ENCODE measurements around the gene AGPAT3.

Gene AGPAT3

DNA sequence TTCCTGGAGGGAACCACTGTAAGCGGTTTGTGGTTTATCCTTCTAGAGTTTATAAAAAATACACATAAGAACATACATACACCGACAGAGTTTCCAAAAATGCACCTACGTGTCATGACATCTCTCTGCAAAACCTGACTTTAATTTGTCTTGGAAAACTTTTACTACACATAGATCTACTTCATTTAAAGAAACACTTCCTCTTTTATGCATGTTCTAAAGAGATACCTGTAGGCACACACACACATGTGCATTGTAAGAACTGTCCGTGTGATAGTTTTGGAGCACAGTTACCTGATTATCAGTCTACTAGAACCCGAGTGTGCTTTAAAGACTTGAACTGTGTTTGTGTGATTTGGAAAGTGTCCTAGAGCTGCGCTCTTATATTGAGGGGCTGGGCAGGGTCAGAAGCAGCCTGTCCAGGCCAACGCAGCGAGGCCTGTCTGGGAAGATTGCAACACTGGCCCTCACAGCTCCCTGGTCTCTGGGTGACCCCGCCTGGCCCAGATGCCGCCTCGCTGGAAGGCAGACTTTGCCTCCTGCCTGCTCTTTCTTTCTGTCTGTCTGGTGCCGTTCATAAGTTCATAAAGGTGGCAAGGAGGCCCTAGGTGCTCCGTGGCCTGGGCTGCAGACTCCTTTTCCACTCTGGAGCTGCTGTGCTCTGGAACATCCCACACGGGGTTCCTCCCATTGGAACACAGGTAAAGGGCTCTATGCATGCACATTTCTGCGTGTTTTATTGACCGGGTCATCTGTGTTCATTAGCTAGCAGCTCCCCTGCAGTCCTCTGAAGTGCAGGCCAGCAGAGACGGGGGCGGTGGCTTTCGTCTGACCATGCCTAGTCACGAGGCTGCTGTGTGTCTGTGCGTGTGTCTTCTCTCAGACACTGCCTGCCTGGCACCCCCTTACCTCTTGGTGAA, 46.3 kb downstream of the AGPAT3 start:
- no peak for DNase-seq

DNA sequence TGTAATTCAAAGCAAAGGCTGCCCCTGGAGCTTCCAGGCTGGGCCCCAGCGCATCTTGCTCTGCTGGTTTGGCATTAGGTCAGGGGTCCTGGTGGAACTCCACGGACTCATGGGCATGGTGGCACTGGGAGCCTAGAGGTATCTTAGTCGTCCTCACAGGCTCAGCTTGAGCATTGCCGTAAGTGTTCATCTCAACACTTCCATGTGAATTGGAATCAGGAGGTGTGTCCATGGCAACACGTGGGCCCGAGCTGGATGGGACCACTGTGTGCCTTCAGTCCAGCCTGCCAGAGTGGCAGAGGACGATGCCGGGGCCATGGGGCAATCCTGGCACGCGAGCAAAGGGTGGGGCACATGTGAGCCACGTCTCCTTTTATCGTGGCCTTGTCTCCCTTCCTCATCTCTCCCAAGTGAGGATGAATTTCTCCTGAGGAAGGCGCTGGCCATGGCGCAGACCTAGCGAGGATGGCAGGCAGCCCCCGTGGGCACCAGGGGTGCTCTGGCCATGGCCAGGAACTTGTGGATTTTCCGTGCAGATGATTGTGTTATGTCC, 47.0 kb downstream of the AGPAT3 start:
- DNase-seq = no peak

DNA sequence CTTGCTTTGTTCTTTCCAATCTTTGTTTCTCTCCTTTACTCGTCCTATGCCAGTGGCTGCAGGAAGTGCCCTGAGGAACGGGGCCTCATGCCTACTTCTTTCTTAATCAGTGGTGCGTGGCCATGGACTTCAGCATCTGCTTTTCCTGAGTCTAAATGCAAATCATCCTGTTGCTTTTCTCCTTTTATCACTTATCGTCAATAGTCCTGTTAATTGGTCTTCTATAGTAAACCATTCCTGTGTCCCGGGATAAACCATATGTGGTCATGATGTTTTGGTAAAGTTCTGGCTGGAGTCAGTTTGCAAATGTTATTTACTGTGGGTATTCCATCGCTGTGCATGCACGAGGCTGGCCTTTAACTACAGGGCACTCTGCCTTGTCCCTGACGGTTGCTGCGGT, 47.5 kb downstream of the AGPAT3 start:
- no peak for DNase-seq

DNA sequence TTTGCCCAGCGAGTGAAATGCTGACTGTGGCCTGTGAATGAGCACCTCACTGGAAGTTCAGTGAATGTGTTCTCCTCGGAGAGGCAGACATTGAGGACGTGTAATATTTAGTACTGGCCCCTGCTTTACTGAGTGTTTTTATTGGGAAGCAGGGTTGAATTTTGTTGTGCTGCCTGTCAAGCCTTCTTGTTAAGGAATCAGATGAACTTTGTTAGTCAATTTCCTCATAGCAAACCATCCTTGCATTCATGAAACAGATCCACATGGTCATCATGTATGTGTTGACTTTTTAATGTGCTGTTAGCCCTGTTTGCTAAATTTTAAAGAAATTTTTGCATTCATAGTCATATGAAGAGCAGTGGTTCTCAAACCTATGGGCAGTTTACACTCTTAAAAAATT, 47.9 kb downstream of the AGPAT3 start:
- no peak for DNase-seq

DNA sequence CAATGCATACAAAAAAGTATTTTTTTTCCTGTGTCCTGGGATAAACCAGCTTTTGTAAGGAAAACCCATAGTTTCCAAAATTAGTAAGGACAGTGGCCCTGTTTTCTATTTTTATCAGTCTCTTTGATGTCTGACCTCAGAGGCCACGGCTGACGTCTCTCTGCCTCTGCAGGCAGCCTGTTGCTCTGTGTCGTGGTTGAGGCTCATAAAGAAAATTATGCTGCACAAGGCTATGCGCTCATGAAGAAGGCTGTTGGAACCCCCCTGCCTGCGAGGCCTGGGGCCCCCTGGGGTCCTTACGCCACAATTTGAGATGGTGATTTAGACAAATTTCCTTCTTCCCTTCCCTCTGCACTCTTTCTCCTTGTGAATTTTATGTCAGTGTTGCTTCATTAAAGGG, 48.9 kb downstream of the AGPAT3 start:
- no peak for DNase-seq

DNA sequence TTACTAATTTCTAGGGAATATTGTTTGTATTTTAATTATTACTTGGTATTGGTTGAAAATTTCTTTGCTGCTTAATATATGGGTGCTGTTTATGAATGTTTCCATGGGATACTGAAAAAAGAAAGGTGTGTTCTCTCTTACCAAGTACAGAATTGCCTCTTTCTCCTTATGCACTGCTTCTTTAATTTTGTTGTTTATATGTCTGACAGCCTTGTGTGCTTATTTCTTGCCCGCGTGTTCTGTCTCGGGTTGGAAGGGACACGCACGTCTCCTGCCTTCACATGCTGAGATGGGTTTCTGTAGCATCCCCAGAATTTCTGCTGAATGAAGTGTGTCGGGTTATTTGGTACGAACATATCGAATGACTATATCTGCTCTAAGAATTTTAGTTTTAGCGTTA, 51.1 kb downstream of the AGPAT3 start:
- no peak for DNase-seq

DNA sequence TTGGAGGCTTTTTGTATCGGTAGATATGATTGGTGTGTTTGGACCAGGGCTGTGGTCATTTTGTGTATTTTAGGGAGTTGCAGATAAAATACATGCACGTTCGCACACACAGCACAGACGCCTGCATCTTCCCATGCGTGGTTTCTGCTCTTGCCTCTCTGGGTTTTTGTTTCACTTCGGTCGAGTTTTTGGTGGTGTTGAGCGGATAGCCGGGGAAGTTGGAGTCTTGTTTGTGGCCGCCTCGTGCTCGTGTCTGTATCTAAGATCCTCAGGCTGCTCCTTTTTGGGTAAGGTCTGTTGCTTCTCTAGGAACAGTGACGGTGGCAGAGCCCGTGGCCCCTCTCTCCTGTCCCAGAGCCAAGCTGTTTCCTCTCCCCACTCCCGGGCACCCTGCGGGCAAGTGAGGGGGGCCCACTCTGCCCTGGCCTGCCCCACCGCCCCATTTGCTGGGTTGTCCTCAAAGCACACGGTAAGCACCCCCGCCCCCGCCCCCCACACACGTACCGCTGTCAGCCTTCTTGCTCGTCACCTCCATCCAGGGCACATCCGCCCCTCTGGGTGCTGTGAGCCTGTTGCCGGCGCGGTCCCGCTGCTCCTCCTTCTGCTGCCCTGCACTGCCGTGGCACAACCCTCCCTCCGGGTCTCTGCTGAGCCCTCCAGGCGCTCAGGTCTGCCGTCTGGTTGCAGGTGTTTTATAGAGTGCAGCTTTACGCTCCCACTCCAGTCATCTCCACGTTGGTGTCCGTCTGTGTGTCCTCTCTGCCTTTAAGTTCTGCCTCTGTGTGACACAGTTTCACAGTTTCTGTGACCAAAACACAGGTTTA, 51.9 kb downstream of the AGPAT3 start:
- peak; percentile 81 for DNase-seq

DNA sequence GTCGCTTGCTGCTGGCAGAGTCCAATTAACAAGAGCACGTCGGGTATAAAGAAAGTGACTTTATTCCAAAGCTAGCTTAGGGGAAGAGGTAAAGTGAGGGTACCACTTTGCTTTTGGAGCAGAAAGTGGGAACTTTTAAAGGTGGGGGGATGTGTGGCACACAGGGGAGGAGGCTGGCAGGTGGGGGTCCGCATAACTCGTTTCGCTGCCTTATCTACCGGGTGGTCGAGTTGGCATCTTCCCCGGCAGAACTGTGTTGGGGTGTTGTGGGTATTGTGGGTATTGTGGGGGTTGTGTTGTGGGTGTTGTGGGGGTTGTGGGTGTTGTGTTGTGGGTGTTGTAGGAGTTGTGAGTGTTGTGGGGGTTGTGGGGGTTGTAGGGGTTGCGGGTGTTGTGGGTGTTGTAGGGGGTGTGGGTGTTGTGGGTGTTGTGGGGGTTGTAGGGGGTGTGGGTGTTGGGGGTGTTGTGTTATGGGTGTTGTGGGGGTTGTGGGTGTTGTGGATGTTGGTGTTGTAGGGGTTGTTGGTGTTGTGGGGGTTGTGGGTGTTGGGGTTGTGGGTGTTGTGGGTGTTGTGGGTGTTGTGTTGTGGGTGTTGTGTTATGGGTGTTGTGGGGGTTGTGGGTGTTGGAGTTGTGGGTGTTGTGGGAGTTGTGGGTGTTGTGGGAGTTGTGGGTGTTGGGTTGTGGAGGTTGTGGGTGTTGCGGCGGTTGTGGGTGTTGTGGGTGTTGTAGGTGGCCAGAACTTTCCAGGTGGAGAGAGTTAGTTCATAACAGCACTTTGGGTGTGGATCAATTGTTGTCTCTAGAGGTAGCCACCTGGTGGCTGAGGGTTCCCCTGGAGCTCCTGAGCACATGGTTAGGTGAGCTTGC, 52.7 kb downstream of the AGPAT3 start:
- peak; percentile 76 for DNase-seq

DNA sequence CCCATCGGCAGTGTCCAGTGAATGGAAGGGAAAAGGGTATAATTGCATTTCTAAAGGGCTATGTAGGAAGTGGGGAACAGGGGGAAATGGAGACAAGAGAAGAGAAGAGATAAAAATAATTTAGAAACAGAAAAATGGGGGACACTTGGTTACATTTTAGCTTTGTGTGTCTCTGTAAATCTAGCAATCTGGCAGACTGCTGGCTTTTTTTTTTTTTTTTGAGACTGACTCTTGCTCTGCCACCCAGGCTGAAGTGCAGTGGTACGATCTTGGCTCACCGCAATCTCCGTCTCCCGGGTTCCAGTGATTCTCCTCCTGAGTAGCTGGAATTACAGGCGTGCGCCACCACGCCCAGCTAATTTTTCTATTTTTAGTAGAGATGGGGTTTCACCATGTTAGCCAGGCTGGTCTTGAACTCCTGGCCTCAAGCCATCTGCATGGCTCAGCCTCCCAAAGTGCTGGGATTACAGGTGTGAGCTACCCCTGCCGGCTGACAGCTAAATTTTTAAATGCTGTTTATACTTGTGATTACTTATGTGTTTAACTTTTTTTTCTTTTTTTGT, 53.4 kb downstream of the AGPAT3 start:
- DNase-seq = no peak

DNA sequence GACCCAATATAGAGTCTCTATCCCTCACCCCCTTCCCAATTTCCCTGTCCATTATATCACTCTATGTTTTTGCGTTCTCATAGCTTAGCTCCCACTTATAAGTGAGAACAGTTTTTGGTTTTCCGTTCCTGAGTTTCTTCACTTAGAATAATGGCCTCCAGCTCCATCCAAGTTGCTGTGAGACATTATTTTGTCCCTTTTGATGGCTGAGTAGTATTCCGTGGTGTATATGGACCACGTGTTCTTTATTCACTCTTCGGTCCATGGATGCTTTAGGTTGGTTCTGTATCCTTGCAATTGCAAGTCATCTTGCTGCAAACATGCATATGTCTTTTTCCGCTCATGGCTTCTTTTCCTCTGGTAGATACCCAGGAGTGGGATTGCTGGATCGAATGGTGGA, 54.3 kb downstream of the AGPAT3 start:
- DNase-seq = no peak

DNA sequence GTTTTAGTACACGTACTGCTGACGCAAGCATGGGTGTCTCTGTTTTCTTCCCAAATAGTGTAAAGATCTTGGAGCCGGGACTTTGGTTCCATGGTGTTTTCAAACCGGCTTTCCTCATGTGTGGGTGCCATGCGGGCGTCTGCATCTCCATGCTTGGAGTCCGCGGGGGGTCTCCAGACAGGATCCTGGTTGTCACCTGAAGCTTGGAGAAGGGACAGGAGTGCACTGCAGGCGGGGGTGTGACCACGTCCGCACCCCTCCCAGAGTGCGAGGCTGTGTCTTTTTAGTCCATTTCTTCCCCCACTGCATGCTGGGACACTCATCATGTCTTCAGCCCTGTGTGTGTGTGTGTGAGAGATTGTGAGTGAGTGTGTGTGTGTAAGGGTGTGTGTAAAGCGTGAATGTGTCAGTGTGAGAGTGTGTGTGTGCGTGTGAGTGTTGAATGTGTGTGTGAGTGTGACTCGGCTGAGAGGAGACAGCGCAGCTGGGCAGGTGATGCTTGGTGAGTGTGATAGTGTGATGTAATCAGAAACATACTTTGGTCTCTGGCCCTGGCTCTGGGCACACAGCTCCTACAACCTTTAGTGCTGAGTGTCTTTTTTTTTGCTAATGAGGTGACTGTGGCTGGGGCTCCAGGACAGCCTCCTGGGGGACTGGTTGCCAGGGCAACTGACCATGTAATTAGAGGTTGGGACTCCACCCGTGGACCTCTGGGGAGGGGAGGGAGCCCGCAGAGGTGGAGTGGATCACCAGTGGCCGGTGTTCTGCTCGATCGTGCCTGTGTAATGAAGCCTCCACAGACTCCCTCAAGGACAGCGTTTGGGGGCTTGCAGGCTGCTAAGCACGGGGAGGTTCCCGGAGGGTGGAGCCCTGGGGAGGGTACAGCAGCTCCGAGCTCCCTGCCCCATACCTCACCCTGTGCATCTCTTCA, 55.1 kb downstream of the AGPAT3 start:
- no peak for DNase-seq

DNA sequence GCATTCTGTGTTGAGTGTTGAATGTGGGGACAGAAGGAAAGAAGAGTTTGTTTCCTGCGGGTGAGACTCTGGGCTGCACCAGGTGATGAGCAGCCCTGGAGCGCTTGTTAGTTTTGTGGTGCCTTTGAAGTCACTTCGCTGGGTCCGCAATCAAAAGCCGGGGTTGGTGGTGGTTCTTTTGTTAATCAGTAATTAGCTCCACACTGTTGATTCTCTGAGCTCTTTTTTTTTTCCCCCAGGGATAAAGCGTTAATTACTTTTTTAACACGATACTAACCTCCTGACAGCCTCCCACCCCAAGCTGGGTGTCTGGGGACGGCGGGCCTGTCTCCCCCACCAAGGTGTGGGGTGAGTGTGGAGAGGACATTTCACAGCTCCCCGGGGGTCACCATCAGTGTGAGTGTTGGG, 56.6 kb downstream of the AGPAT3 start:
- no peak for DNase-seq

DNA sequence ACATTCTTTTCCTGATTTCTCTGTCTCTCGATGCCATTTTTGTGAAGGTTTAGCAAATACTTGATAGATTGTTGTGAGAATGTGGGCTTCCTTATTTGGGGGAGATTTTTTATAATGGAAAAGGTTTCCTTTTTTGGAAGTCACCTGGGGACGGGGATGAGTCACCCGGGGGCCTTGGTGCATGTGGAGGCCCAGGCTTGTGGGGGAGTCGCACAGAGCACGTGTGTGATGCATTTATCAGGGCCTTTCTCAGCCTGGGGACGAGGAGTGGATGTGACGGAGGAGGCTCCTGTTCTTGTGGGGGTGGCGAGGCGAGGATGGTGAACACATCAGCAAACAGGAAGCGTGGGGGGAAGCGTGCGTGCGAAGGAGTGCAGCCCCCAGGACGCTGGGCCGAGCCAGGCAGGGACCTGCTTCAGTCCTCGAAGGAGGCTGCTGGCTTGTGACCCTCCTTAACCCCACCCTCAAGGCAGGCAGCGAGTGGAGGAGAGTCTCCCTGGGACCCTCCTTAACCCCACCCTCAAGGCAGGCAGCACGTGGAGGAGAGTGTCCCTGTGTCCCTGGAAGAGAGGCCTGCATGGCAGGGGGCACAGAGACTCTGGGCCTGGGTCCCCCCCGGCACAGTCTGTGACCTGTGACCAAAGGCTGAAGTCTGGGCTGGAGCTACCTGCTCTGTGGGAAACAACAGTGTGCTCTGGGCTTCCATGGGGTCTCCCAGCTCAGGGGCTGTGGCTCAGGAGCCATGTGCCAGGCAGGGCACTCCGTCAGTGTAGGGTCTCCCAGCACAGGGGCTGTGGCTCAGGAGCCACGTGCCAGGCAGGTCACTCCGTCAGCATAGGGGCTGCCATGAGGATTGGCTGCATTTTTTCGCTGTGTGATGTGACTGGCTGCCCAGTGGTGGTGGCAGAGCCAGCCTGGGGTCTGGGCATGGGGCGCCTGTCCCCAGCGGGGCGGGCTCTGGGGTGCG, 57.2 kb downstream of the AGPAT3 start:
- peak; percentile 82 for DNase-seq

DNA sequence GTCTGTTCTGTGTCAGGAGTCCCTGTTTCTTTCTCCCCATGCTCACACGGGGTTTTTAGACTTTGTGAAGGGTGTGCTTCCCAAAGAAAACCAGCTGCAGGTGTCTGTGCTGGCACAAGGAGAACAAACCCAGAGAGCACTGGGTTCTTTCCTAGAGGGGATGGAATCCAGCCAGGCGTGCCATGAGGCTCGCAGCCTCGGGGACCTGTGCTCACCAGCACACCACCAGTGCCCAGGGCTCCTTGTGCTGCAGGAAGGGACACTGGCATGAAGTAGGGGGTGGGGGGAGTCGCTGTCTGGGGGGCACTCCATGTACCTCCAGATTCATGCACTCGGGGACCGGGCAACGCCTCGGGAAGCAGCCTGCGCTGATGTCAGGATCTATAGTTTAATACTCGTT, 57.9 kb downstream of the AGPAT3 start:
- no peak for DNase-seq

DNA sequence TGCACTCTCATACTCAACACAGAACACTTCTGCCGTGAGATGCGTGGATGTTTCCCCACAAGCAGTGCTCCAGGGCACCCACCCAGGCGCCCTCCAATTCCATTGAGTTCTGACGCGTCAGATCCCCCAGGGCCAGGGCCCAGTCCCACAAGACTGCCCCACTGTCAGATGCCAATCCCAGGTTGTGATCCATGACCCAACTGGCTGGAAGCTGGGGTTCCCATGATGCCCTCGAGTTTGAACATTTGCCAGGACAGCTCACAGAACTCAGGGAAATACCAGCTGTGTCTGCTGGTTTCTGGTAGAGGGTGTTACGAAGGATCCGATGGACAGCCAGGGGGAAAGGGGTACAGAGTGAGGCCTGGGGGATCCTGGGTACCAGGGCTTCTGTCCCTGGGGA, 58.4 kb downstream of the AGPAT3 start:
- DNase-seq = no peak

DNA sequence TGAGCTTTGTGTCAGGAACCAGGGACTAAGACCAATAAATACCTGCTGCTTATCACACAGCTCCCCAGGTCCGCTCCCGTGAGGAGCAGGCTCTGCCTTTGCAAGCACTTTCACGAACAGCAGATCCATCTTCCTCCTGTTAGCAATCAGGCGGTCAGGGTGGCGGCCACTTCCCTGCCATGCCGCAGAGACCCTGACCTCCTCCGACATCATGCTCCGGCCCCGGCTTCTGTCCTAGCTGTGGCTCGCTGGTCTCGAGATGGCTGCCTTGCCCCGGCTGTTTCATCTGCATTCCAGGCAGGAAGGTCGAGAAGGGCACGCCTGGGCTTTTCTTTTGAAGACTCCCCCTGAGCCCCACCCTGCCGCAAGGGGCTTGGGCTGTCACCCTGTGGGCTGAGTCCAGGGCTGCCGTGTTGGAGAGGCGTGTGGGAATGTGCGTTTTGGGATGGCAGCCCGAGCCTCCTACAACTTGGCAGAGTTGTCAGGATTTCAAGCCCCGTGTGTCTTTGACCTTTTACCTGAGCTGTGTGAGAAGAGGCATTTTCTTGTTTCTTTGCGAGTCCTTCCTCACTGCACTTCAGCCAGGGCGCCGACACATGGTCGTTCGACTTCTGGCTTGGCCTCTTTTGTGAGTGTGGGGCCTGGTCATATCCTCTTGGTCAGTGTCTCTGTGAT, 59.5 kb downstream of the AGPAT3 start:
- DNase-seq = no peak

DNA sequence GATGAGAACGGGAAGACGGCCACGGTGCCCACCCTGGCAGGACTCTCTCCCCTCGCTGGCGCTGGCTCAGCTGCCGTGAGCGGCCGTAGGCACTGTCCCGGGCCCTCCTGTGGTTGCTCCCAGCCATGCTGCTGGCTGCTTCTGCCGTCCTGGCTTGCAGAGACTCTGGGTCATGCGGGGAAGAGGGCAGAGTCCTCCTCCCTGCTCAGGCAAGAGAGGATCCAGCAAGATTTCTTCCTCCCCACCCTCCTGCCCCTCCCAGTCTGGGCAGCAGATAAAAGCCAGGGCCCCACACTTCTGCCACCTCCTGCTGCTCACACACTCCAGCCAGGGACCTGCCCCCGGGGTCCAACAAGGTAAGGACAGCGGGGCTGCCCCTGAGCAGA, 60.1 kb downstream of the AGPAT3 start:
- no peak for DNase-seq

DNA sequence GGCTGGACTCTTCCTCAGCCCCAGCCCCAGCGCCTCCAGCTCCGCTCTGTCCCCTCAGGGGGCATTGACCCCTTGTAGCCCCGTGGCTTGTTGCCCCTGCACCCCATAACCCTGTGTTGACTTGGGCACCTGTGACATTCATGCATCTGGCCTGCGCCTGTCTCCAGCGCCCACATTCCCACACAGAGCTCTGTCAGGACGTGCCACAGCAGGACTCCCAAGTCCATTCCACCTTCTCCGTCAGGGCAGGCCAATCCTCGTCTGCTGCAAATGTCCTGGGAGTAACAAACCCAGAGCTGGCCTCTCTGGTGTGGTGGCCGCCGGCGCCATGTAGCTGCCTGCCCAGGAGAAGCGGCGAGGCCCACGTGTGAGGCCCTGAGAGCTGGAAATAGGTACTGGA, 60.6 kb downstream of the AGPAT3 start:
- DNase-seq = no peak

DNA sequence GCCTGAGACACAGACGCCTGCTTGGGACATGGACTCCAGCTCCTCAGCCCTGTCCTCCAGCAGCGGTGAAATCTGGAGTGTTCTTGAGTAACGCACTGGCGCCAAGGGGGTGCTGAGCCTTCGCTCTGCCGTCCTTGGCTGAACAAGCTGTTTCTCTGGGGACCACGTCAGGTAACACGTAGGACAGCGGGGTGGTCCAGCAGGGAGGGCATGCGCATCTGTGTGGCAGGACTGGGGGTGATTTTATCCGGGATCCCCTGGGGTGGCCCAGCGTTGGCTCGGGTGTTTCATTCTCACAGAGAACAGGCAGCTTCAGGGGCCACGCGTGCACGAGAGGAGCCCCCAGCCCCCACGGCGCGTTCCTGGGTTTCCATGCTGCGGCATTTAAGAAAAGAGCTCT, 61.2 kb downstream of the AGPAT3 start:
- DNase-seq = no peak

Data from activated CD8-positive, alpha-beta memory T cell treated with anti-CD3 and anti-CD28 coated beads, Interleukin-2, amount 50 U/mL, for 48 hours (primary cell).